K562 (cell line): ENCODE results near the gene FANCG. TPM values are rescaled to one million over a fixed set of nuclear protein-coding genes. Genes with fewer than 3 reads are reported as not detected.

Experiments used
- BRF1 ChIP-seq: IDR thresholded peaks from 3 replicates; pipeline ENCODE4 v1.6.1; 2011; ENCODE audit warnings: borderline replicate concordance, mild to moderate bottlenecking; ENCODE audit not compliant: insufficient read length; ENCODE audit errors: extremely low read depth
- CREM ChIP-seq: IDR thresholded peaks from 2 replicates; pipeline ENCODE4 v1.6.1; 2014; ENCODE audit warnings: antibody characterized with exemption, low read depth
- HCFC1 ChIP-seq: IDR thresholded peaks from 2 replicates; pipeline ENCODE4 v1.6.1; 2012; ENCODE audit warnings: low read depth, low read length, improper control_type of control experiment
- HNRNPL ChIP-seq: fragments of 200-400 bp; formaldehyde crosslinking; IDR thresholded peaks from 2 replicates; pipeline ENCODE4 v1.6.1; 2017; ENCODE audit warnings: low read depth, mild to moderate bottlenecking, low read length
- MAZ ChIP-seq, 2 experiments: fragments of 450-650 bp in 1 of 2; sonication (generic) in 1 of 2; formaldehyde crosslinking; IDR thresholded peaks in 1 of 2; conservative IDR thresholded peaks in 1 of 2; 2 replicates each; pipeline versions ENCODE4 v1.4.0 to v1.5.0; 2020; ENCODE audit warnings: mild to moderate bottlenecking in 1 of 2, missing genetic modification reagents in 1 of 2
- MCM2 ChIP-seq: fragments of 450-650 bp; IDR thresholded peaks from 2 replicates; pipeline ENCODE4 v1.6.1; 2017; ENCODE audit warnings: low read depth, mild to moderate bottlenecking
- MCM7 ChIP-seq, 2 experiments: fragments of 450-650 bp; IDR thresholded peaks; 2 replicates each; pipeline ENCODE4 v1.6.1; 2016 to 2018
- MECOM ChIP-seq: fragments of 250-450 bp; sonication (Bioruptor Pico); IDR thresholded peaks from 2 replicates; pipeline ENCODE4 v1.8.0; 2022; ENCODE audit warnings: inconsistent platforms
- PCBP1 ChIP-seq: fragments of 200-400 bp; formaldehyde crosslinking; IDR thresholded peaks from 2 replicates; pipeline ENCODE4 v1.6.1; 2018; ENCODE audit warnings: mild to moderate bottlenecking, low read depth, low read length; ENCODE audit not compliant: poor library complexity, severe bottlenecking
- RBFOX2 ChIP-seq: fragments of 200-400 bp; formaldehyde crosslinking; IDR thresholded peaks from 2 replicates; pipeline ENCODE4 v1.6.1; 2017; ENCODE audit warnings: low read depth, mild to moderate bottlenecking, low read length, moderate library complexity
- SAFB ChIP-seq: fragments of 200-400 bp; formaldehyde crosslinking; IDR thresholded peaks from 2 replicates; pipeline ENCODE4 v1.6.1; 2017; ENCODE audit warnings: low read depth, low read length, borderline replicate concordance
- SOX6 ChIP-seq: fragments of 450-650 bp; IDR thresholded peaks from 2 replicates; pipeline ENCODE4 v1.6.1; 2014; ENCODE audit warnings: mild to moderate bottlenecking
- TAF15 ChIP-seq: fragments of 200-400 bp; formaldehyde crosslinking; IDR thresholded peaks from 2 replicates; pipeline ENCODE4 v1.6.1; 2017; ENCODE audit warnings: mild to moderate bottlenecking, low read depth, low read length, moderate library complexity
- TCF3 ChIP-seq: sonication (generic); formaldehyde crosslinking; IDR thresholded peaks from 2 replicates; pipeline ENCODE4 v1.4.0; 2020; ENCODE audit warnings: mild to moderate bottlenecking, missing genetic modification reagents
- ZBTB17 ChIP-seq: fragments of 450-650 bp; formaldehyde crosslinking; IDR thresholded peaks from 2 replicates; pipeline ENCODE4 v1.4.0; 2020; ENCODE audit warnings: mild to moderate bottlenecking
- ZNF282 ChIP-seq: sonication (generic); formaldehyde crosslinking; IDR thresholded peaks from 2 replicates; pipeline ENCODE4 v1.8.1; 2023; ENCODE audit warnings: missing genetic modification reagents
- ZNF431 ChIP-seq: sonication (generic); formaldehyde crosslinking; IDR thresholded peaks from 2 replicates; pipeline ENCODE4 v1.8.0; 2022; ENCODE audit warnings: mild to moderate bottlenecking, missing genetic modification reagents
- ZNF561 ChIP-seq: fragments of 450-650 bp; formaldehyde crosslinking; conservative IDR thresholded peaks from 2 replicates; pipeline ENCODE4 v1.4.0; 2020; ENCODE audit warnings: mild to moderate bottlenecking, moderate library complexity
- ZNF57 ChIP-seq: fragments of 450-650 bp; formaldehyde crosslinking; IDR thresholded peaks from 2 replicates; pipeline ENCODE4 v1.4.0; 2020; ENCODE audit warnings: mild to moderate bottlenecking, moderate library complexity
- polyA plus RNA-seq, 8 experiments: library from polyadenylated mRNA; depleted of rRNA in 4 of 8; stranded (reverse) in 5 of 8; unstranded in 3 of 8; fragments of >200 nt; fragmentation: Nextera tagmentation in 2 of 8; fragmentation: Illumina TruSeq in 1 of 8; extraction: Ambion mirVana in 2 of 8; extraction: Trizol in 1 of 8; gene quantifications; 2 replicates each; pipeline versions ENCODE4 v1.2.1 to v1.2.3, GENCODE V29; 2011 to 2014; ENCODE audit warnings: inconsistent platforms in 1 of 8, missing spikeins in 1 of 8
- total RNA-seq, 7 experiments: library from RNA; depleted of rRNA in 6 of 7; stranded (reverse); fragments of >200 nt in 6 of 7; fragmentation: Illumina TruSeq in 2 of 7; extraction: Trizol in 2 of 7; gene quantifications; 2 replicates each; pipeline versions ENCODE4 v1.2.1 to v1.2.3, GENCODE V29; 2011 to 2021; ENCODE audit warnings: low replicate concordance in 1 of 7
- TF ChIP-seq, protein P1 (sequence below): fragments of 250-450 bp; sonication (Bioruptor Pico); IDR thresholded peaks from 2 replicates; pipeline ENCODE4 v1.5.0; 2020; ENCODE audit warnings: mild to moderate bottlenecking
- TF ChIP-seq, protein P2 (sequence below), 2 experiments: fragments of 450-650 bp; IDR thresholded peaks; 2 replicates each; pipeline ENCODE4 v1.6.1; 2016
- TF ChIP-seq, protein P3 (sequence below), 2 experiments: fragments of 450-650 bp in 1 of 2; sonication (generic) in 1 of 2; formaldehyde crosslinking; conservative IDR thresholded peaks; 2 replicates each; pipeline versions ENCODE4 v1.4.0 to v1.8.1; 2020 to 2022; ENCODE audit warnings: mild to moderate bottlenecking in 1 of 2, missing genetic modification reagents in 1 of 2
- TF ChIP-seq, protein P4 (sequence below): sonication (generic); formaldehyde crosslinking; IDR thresholded peaks from 2 replicates; pipeline ENCODE4 v1.8.0; 2022; ENCODE audit warnings: mild to moderate bottlenecking, missing genetic modification reagents

Gene FANCG
- total and polyA plus RNA-seq, 9 of the 15 experiments (the other 6 are each of a cell fraction or from before 2014, with no cell fraction given), result 7.5 to 43.9 (median 31.0) TPM

DNA sequence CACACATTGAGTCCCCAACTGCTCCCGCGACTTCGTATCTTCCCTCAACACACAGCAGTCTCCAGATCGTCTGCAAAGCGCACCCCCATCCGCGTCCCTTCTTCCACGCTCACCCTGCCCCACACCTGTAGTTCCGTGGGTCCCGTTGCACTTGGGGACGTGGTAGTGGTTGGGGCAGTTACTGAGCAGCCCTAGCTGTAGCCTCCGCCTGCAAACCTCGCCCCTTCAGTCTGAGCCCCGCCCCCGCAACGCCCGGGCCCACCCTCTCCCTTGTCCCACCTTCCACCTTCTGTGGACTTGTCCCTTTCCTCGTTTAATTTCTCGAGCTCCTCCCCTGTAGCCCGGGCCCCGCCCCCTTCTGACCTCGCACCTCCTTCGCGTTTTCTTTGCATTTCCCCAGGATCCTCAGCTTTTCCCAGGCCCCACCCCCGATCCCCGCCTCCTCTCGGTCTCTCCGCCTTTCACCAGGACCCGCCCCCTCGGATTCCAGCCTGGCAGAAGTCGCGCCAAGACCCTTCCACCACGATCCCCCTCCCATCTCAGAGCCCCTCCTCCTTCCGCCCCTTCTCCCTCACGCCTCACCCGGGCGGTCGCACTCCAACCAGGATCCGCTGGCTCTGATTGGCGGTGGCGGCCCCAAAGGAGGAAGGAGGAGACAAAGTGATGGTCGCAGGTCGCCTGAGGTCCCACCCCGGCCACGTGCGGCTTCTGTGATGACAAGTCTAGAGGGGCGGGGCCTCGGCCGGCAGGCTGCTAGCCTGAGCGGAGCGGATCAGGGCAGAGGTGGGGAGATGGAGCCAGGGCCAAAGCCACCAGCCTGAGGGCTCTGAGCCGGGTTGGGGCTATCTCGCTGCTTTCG is 36.2 kb upstream of the FANCG start, which contains the start of gene ATOSB (continued):
- TF ChIP-seq ZBTB17, result no peak
- TF ChIP-seq, protein P1, sequence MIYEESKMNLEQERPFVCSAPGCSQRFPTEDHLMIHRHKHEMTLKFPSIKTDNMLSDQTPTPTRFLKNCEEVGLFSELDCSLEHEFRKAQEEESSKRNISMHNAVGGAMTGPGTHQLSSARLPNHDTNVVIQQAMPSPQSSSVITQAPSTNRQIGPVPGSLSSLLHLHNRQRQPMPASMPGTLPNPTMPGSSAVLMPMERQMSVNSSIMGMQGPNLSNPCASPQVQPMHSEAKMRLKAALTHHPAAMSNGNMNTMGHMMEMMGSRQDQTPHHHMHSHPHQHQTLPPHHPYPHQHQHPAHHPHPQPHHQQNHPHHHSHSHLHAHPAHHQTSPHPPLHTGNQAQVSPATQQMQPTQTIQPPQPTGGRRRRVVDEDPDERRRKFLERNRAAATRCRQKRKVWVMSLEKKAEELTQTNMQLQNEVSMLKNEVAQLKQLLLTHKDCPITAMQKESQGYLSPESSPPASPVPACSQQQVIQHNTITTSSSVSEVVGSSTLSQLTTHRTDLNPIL (CRISPR knock-in tag), result no peak
- no peak for TF ChIP-seq ZNF561
- 0 out of 2 replicates have a peak, but pooled peaks have one; percentile 5 for TF ChIP-seq CREM
- TF ChIP-seq ZNF57, result no peak
- no peak for TF ChIP-seq MCM7 (IDR thresholded peaks at IDR 0.05)
- TF ChIP-seq RBFOX2, result peak; percentile 64
- no peak for TF ChIP-seq HNRNPL
- TF ChIP-seq, protein P2, sequence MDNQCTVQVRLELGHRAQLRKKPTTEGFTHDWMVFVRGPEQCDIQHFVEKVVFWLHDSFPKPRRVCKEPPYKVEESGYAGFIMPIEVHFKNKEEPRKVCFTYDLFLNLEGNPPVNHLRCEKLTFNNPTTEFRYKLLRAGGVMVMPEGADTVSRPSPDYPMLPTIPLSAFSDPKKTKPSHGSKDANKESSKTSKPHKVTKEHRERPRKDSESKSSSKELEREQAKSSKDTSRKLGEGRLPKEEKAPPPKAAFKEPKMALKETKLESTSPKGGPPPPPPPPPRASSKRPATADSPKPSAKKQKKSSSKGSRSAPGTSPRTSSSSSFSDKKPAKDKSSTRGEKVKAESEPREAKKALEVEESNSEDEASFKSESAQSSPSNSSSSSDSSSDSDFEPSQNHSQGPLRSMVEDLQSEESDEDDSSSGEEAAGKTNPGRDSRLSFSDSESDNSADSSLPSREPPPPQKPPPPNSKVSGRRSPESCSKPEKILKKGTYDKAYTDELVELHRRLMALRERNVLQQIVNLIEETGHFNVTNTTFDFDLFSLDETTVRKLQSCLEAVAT (IDR thresholded peaks at IDR 0.05), result no peak
- TF ChIP-seq MAZ (CRISPR knock-in tag; conservative IDR thresholded peaks at IDR 0.05 in 1 of 2, IDR thresholded peaks at IDR 0.05 in 1 of 2), result peak in 1 of 2 experiments; percentile 38; a peak in 2 of 4 replicates
- TF ChIP-seq, protein P3, sequence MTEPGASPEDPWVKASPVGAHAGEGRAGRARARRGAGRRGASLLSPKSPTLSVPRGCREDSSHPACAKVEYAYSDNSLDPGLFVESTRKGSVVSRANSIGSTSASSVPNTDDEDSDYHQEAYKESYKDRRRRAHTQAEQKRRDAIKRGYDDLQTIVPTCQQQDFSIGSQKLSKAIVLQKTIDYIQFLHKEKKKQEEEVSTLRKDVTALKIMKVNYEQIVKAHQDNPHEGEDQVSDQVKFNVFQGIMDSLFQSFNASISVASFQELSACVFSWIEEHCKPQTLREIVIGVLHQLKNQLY (CRISPR knock-in tag; conservative IDR thresholded peaks at IDR 0.05), result no peak
- TF ChIP-seq SAFB, result no peak
- TF ChIP-seq BRF1, result no peak
- TF ChIP-seq ZNF431 (CRISPR knock-in tag), result no peak
- TF ChIP-seq MCM2, result no peak
- no peak for TF ChIP-seq ZNF282
- no peak for TF ChIP-seq TAF15
- TF ChIP-seq, protein P4, sequence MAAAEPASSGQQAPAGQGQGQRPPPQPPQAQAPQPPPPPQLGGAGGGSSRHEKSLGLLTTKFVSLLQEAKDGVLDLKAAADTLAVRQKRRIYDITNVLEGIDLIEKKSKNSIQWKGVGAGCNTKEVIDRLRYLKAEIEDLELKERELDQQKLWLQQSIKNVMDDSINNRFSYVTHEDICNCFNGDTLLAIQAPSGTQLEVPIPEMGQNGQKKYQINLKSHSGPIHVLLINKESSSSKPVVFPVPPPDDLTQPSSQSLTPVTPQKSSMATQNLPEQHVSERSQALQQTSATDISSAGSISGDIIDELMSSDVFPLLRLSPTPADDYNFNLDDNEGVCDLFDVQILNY (CRISPR knock-in tag), result no peak
- TF ChIP-seq PCBP1, result no peak
- 0 out of 2 replicates have a peak, but pooled peaks have one; percentile 13 for TF ChIP-seq TCF3 (CRISPR knock-in tag)
- TF ChIP-seq HCFC1, result no peak
- no peak for TF ChIP-seq MECOM (CRISPR knock-in tag)
- no peak for TF ChIP-seq SOX6
